ENCODE measurements around the gene NKIRAS1. TPM values are rescaled to one million over a fixed set of nuclear protein-coding genes. Genes with fewer than 3 reads are reported as not detected.
"Not testable (repeated sequence)": the region's sequence is repeated elsewhere in the genome, so short reads cannot be mapped to it uniquely, and the experiment has no call there.

NKIRAS1 gene
- total RNA-seq, 1 donor from 2014 or later = 6.3 TPM

- no peak for DNase-seq (ENCODE audit: low read depth, low spot score)
These were observed 12.2 kb downstream of the NKIRAS1 start for GRCh38 chr3:23904545-23904944.

GRCh38 chr3:23900744-23901143 lies 16.0 kb downstream of the NKIRAS1 start:
- no peak for DNase-seq (ENCODE audit: low read depth, low spot score)

- no peak for DNase-seq (ENCODE audit: low read depth, low spot score)
These were observed 21.6 kb downstream of the NKIRAS1 start for GRCh38 chr3:23895181-23895580.

- no peak for DNase-seq (ENCODE audit: low read depth, low spot score)
These were observed 22.3 kb downstream of the NKIRAS1 start for GRCh38 chr3:23894254-23895061.

- no peak for DNase-seq (ENCODE audit: low read depth, low spot score)
These were observed 26.8 kb downstream of the NKIRAS1 start for GRCh38 chr3:23889950-23890349.

- DNase-seq (ENCODE audit: low read depth, low spot score) = no peak
These were observed 27.4 kb downstream of the NKIRAS1 start for GRCh38 chr3:23889386-23889785.

GRCh38 chr3:23888617-23889228 lies 28.1 kb downstream of the NKIRAS1 start:
- DNase-seq (ENCODE audit: low read depth, low spot score) = no peak

GRCh38 chr3:23886311-23886710 lies 30.5 kb downstream of the NKIRAS1 start:
- no peak for DNase-seq (ENCODE audit: low read depth, low spot score)

- no peak for DNase-seq (ENCODE audit: low read depth, low spot score)
These were observed 31.6 kb downstream of the NKIRAS1 start for GRCh38 chr3:23885210-23885609.

GRCh38 chr3:23884481-23884880 lies 32.3 kb downstream of the NKIRAS1 start:
- DNase-seq (ENCODE audit: low read depth, low spot score) = no peak

- no peak for DNase-seq (ENCODE audit: low read depth, low spot score)
These were observed 34.3 kb downstream of the NKIRAS1 start for GRCh38 chr3:23882487-23882918.

- not testable (repeated sequence) for DNase-seq (ENCODE audit: low read depth, low spot score)
These were observed 34.8 kb downstream of the NKIRAS1 start for GRCh38 chr3:23881993-23882392.

- no peak for DNase-seq (ENCODE audit: low read depth, low spot score)
These were observed 36.0 kb downstream of the NKIRAS1 start for GRCh38 chr3:23880703-23881339.

GRCh38 chr3:23879485-23879884 lies 37.3 kb downstream of the NKIRAS1 start:
- DNase-seq (ENCODE audit: low read depth, low spot score) = no peak

GRCh38 chr3:23877329-23877980 lies 39.3 kb downstream of the NKIRAS1 start:
- DNase-seq (ENCODE audit: low read depth, low spot score) = no peak

- no peak for DNase-seq (ENCODE audit: low read depth, low spot score)
These were observed 39.9 kb downstream of the NKIRAS1 start for GRCh38 chr3:23876923-23877322.

- no peak for DNase-seq (ENCODE audit: low read depth, low spot score)
These were observed 41.6 kb downstream of the NKIRAS1 start for GRCh38 chr3:23875113-23875725.

GRCh38 chr3:23874359-23875112 lies 42.3 kb downstream of the NKIRAS1 start:
- no peak for DNase-seq (ENCODE audit: low read depth, low spot score)

GRCh38 chr3:23873941-23874340 lies 42.8 kb downstream of the NKIRAS1 start:
- no peak for DNase-seq (ENCODE audit: low read depth, low spot score)

- DNase-seq (ENCODE audit: low read depth, low spot score) = no peak
These were observed 44.5 kb downstream of the NKIRAS1 start for GRCh38 chr3:23872330-23872729.

GRCh38 chr3:23871361-23871760 lies 45.4 kb downstream of the NKIRAS1 start:
- DNase-seq (ENCODE audit: low read depth, low spot score) = not testable (repeated sequence)
